Measurements from ENCODE around the gene PHACTR1. TPM values are rescaled to one million over a fixed set of nuclear protein-coding genes. Genes with fewer than 3 reads are reported as not detected.
A peak's percentile ranks its signal among the peaks of the same experiment; 100 is the strongest.

Gene PHACTR1
- total and polyA plus RNA-seq, 7 donors: 0.04 to 3.0 (median 0.85) TPM

- intact Hi-C loops (cut with DNase I): no loop called here
- no peaks in the 10 kb centered on the region for H3K4me1 ChIP-seq
- ATAC-seq (no peak), DNase-seq (no peak)
- no peak overlapping the region for H3K27ac ChIP-seq
- H3K4me3 ChIP-seq: peak overlapping the region; percentile 64
- H3K36me3 ChIP-seq (ENCODE audit: insufficient read depth in 1 of 2, low read depth in 1 of 2): no peaks in the 10 kb centered on the region
- peaks cover 0 to 60% (median 12%) of the 10 kb centered on the region in 3 donors for H3K27me3 ChIP-seq (ENCODE audit: insufficient read depth in 3 of 3, low read length in 2 of 3)
- WGBS, 3 donors: 11 to 23% (median 14%) methylated on average over 39 to 40 of the region's 40 CpGs
- no peak for TF ChIP-seq CTCF (IDR thresholded peaks at IDR 0.05)
- H3K9me3 ChIP-seq: no peaks in the 10 kb centered on the region
These were observed 298.2 kb downstream of the PHACTR1 start for GRCh38 chr6:13014504-13015378.

GRCh38 chr6:13015379-13015681, 298.8 kb downstream of the PHACTR1 start:
- Histone ChIP-seq H3K9me3 (no peaks in the 10 kb centered on the region), H3K4me1 (no peaks in the 10 kb centered on the region), H3K36me3 (ENCODE audit: insufficient read depth in 1 of 2, low read depth in 1 of 2) (no peaks in the 10 kb centered on the region), H3K27me3 (ENCODE audit: insufficient read depth in 3 of 3, low read length in 2 of 3) (peaks cover 0 to 63% (median 12%) of the 10 kb centered on the region in 3 donors), H3K27ac (no peak overlapping the region), H3K4me3 (no peak overlapping the region)
- WGBS, 3 donors: 47 to 49% (median 48%) methylated on average over 3 of the region's 3 CpGs
- no peak for TF ChIP-seq CTCF (IDR thresholded peaks at IDR 0.05)
- intact Hi-C loops (cut with DNase I): no loop called here
- ATAC-seq (no peak), DNase-seq (no peak)

GRCh38 chr6:13024616-13025015, 308.0 kb downstream of the PHACTR1 start:
- no peak for TF ChIP-seq CTCF (IDR thresholded peaks at IDR 0.05)
- H3K36me3 ChIP-seq (ENCODE audit: insufficient read depth in 1 of 2, low read depth in 1 of 2): no peaks in the 10 kb centered on the region
- H3K9me3 ChIP-seq: no peaks in the 10 kb centered on the region
- WGBS, 3 donors: 79 to 84% (median 83%) methylated on average over 2 of the region's 2 CpGs
- intact Hi-C loops (cut with DNase I): no loop called here
- no peaks in the 10 kb centered on the region for H3K4me1 ChIP-seq
- DNase-seq: no peak
- no peak overlapping the region for H3K4me3 ChIP-seq
- no peak for ATAC-seq
- H3K27ac ChIP-seq: no peak overlapping the region
- peaks cover 0 to 3% (median 0%) of the 10 kb centered on the region in 3 donors for H3K27me3 ChIP-seq (ENCODE audit: insufficient read depth in 3 of 3, low read length in 2 of 3)

GRCh38 chr6:13025893-13026499, 309.4 kb downstream of the PHACTR1 start:
- ATAC-seq: no peak
- Histone ChIP-seq H3K27me3 (ENCODE audit: insufficient read depth in 3 of 3, low read length in 2 of 3) (no peaks in the 10 kb centered on the region), H3K4me3 (no peak overlapping the region), H3K36me3 (ENCODE audit: insufficient read depth in 1 of 2, low read depth in 1 of 2) (no peaks in the 10 kb centered on the region), H3K4me1 (no peaks in the 10 kb centered on the region), H3K9me3 (no peaks in the 10 kb centered on the region), H3K27ac (no peak overlapping the region)
- no peak for DNase-seq
- TF ChIP-seq CTCF (IDR thresholded peaks at IDR 0.05): no peak
- intact Hi-C loops (cut with DNase I): no loop called here
- WGBS, 3 donors: 44 to 47% (median 46%) methylated on average over 5 of the region's 5 CpGs
